SH-SY5Y (cell line): ENCODE data around the gene LRRC45.

Source experiments
- GATA2 ChIP-seq: IDR thresholded peaks from 2 replicates; pipeline ENCODE4 v1.6.1; 2011; ENCODE audit warnings: mild to moderate bottlenecking, low read depth, low read length
- GATA3 ChIP-seq: IDR thresholded peaks from 2 replicates; pipeline ENCODE4 v1.6.1; 2011; ENCODE audit warnings: low read depth, mild to moderate bottlenecking, low read length, moderate library complexity

- TF ChIP-seq GATA2 (no peak), GATA3 (no peak)
Measured at GRCh38 chr17:82035956-82036633, 13.0 kb downstream of the LRRC45 start.
